HepG2 (cell line): ENCODE results near the gene TMEM218. TPM values are rescaled to one million over a fixed set of nuclear protein-coding genes. Genes with fewer than 3 reads are reported as not detected.

Experiments used
- PHF20 ChIP-seq: sonication (generic); formaldehyde crosslinking; IDR thresholded peaks from 2 replicates; pipeline ENCODE4 v1.5.0; 2020; ENCODE audit warnings: mild to moderate bottlenecking, missing genetic modification reagents
- ZBTB2 ChIP-seq: sonication (generic); formaldehyde crosslinking; IDR thresholded peaks from 2 replicates; pipeline ENCODE4 v1.8.0; 2022; ENCODE audit warnings: low read depth, missing genetic modification reagents
- ZNF766 ChIP-seq: sonication (generic); formaldehyde crosslinking; IDR thresholded peaks from 2 replicates; pipeline ENCODE4 v1.5.0; 2020; ENCODE audit warnings: missing genetic modification reagents, borderline replicate concordance
- polyA plus RNA-seq, 8 experiments: library from polyadenylated mRNA; depleted of rRNA in 3 of 8; stranded (reverse) in 7 of 8; unstranded in 1 of 8; fragments of >200 nt; fragmentation: Illumina TruSeq in 4 of 8; extraction: Trizol in 4 of 8; gene quantifications; 2 replicates each; pipeline versions ENCODE4 v1.2.1 to v1.2.3, GENCODE V29; 2011 to 2016; ENCODE audit warnings: low read depth in 4 of 8, missing spikeins in 1 of 8, mixed read lengths in 1 of 8; ENCODE audit not compliant: insufficient read depth in 1 of 8
- total RNA-seq, 5 experiments: library from RNA; depleted of rRNA; stranded (reverse); fragments of >200 nt; fragmentation: Illumina TruSeq; extraction: Trizol; gene quantifications; 2 replicates each; pipeline ENCODE4 v1.2.3, GENCODE V29; 2016; ENCODE audit warnings: low read depth in 1 of 5
- TF ChIP-seq, protein P1 (sequence below): sonication (generic); formaldehyde crosslinking; IDR thresholded peaks from one replicate; pipeline ENCODE4 v1.5.1; 2020; ENCODE audit warnings: mild to moderate bottlenecking, missing genetic modification reagents; ENCODE audit errors: not compliant biosample characterization
- TF ChIP-seq, protein P2 (sequence below): sonication (generic); formaldehyde crosslinking; IDR thresholded peaks from 2 replicates; pipeline ENCODE4 v1.5.0; 2020; ENCODE audit warnings: mild to moderate bottlenecking, missing genetic modification reagents, borderline replicate concordance
- TF ChIP-seq, protein P3 (sequence below): sonication (generic); formaldehyde crosslinking; IDR thresholded peaks from 2 replicates; pipeline ENCODE4 v1.4.0; 2020; ENCODE audit warnings: missing genetic modification reagents
- TF ChIP-seq, protein P4 (sequence below): sonication (generic); formaldehyde crosslinking; conservative IDR thresholded peaks from 2 replicates; pipeline ENCODE4 v1.4.0; 2020; ENCODE audit warnings: missing genetic modification reagents

Gene TMEM218
- total and polyA plus RNA-seq, 2 of the 13 experiments (the other 11 are each of a cell fraction or from before 2014, with no cell fraction given): 11.8 to 14.0 TPM

- TF ChIP-seq, protein P1, sequence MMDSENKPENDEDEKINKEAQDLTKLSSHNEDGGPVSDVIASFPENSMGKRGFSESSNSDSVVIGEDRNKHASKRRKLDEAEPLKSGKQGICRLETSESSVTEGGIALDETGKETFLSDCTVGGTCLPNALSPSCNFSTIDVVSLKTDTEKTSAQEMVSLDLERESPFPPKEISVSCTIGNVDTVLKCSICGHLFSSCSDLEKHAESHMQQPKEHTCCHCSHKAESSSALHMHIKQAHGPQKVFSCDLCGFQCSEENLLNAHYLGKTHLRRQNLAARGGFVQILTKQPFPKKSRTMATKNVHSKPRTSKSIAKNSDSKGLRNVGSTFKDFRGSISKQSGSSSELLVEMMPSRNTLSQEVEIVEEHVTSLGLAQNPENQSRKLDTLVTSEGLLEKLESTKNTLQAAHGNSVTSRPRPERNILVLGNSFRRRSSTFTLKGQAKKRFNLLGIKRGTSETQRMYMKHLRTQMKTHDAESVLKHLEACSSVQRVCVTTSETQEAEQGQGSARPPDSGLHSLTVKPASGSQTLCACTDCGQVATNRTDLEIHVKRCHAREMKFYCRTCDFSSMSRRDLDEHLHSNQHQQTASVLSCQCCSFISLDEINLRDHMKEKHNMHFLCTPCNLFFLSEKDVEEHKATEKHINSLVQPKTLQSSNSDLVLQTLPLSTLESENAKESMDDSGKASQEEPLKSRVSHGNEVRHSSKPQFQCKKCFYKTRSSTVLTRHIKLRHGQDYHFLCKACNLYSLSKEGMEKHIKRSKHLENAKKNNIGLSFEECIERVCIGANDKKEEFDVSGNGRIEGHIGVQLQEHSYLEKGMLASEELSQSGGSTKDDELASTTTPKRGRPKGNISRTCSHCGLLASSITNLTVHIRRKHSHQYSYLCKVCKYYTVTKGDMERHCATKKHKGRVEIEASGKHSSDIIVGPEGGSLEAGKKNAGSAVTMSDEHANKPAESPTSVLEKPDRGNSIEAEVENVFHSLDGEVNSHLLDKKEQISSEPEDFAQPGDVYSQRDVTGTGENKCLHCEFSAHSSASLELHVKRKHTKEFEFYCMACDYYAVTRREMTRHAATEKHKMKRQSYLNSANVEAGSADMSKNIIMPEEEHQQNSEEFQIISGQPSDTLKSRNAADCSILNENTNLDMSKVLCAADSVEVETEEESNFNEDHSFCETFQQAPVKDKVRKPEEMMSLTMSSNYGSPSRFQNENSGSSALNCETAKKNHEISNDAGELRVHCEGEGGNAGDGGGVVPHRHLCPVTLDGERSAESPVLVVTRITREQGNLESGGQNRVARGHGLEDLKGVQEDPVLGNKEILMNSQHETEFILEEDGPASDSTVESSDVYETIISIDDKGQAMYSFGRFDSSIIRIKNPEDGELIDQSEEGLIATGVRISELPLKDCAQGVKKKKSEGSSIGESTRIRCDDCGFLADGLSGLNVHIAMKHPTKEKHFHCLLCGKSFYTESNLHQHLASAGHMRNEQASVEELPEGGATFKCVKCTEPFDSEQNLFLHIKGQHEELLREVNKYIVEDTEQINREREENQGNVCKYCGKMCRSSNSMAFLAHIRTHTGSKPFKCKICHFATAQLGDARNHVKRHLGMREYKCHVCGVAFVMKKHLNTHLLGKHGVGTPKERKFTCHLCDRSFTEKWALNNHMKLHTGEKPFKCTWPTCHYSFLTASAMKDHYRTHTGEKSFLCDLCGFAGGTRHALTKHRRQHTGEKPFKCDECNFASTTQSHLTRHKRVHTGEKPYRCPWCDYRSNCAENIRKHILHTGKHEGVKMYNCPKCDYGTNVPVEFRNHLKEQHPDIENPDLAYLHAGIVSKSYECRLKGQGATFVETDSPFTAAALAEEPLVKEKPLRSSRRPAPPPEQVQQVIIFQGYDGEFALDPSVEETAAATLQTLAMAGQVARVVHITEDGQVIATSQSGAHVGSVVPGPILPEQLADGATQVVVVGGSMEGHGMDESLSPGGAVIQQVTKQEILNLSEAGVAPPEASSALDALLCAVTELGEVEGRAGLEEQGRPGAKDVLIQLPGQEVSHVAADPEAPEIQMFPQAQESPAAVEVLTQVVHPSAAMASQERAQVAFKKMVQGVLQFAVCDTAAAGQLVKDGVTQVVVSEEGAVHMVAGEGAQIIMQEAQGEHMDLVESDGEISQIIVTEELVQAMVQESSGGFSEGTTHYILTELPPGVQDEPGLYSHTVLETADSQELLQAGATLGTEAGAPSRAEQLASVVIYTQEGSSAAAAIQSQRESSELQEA (CRISPR knock-in tag): no peak
- TF ChIP-seq, protein P2, sequence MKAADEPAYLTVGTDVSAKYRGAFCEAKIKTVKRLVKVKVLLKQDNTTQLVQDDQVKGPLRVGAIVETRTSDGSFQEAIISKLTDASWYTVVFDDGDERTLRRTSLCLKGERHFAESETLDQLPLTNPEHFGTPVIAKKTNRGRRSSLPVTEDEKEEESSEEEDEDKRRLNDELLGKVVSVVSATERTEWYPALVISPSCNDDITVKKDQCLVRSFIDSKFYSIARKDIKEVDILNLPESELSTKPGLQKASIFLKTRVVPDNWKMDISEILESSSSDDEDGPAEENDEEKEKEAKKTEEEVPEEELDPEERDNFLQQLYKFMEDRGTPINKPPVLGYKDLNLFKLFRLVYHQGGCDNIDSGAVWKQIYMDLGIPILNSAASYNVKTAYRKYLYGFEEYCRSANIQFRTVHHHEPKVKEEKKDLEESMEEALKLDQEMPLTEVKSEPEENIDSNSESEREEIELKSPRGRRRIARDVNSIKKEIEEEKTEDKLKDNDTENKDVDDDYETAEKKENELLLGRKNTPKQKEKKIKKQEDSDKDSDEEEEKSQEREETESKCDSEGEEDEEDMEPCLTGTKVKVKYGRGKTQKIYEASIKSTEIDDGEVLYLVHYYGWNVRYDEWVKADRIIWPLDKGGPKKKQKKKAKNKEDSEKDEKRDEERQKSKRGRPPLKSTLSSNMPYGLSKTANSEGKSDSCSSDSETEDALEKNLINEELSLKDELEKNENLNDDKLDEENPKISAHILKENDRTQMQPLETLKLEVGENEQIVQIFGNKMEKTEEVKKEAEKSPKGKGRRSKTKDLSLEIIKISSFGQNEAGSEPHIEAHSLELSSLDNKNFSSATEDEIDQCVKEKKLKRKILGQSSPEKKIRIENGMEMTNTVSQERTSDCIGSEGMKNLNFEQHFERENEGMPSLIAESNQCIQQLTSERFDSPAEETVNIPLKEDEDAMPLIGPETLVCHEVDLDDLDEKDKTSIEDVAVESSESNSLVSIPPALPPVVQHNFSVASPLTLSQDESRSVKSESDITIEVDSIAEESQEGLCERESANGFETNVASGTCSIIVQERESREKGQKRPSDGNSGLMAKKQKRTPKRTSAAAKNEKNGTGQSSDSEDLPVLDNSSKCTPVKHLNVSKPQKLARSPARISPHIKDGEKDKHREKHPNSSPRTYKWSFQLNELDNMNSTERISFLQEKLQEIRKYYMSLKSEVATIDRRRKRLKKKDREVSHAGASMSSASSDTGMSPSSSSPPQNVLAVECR: no peak; the same call in 1 of the 2 replicates
- TF ChIP-seq PHF20 (CRISPR knock-in tag) (0 out of 2 replicates have a peak, but pooled peaks have one; percentile 37), ZNF766 (CRISPR knock-in tag) (no peak), ZBTB2 (CRISPR knock-in tag) (no peak)
- TF ChIP-seq, protein P3, sequence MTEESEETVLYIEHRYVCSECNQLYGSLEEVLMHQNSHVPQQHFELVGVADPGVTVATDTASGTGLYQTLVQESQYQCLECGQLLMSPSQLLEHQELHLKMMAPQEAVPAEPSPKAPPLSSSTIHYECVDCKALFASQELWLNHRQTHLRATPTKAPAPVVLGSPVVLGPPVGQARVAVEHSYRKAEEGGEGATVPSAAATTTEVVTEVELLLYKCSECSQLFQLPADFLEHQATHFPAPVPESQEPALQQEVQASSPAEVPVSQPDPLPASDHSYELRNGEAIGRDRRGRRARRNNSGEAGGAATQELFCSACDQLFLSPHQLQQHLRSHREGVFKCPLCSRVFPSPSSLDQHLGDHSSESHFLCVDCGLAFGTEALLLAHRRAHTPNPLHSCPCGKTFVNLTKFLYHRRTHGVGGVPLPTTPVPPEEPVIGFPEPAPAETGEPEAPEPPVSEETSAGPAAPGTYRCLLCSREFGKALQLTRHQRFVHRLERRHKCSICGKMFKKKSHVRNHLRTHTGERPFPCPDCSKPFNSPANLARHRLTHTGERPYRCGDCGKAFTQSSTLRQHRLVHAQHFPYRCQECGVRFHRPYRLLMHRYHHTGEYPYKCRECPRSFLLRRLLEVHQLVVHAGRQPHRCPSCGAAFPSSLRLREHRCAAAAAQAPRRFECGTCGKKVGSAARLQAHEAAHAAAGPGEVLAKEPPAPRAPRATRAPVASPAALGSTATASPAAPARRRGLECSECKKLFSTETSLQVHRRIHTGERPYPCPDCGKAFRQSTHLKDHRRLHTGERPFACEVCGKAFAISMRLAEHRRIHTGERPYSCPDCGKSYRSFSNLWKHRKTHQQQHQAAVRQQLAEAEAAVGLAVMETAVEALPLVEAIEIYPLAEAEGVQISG (CRISPR knock-in tag): peak; percentile 46
- TF ChIP-seq, protein P4, sequence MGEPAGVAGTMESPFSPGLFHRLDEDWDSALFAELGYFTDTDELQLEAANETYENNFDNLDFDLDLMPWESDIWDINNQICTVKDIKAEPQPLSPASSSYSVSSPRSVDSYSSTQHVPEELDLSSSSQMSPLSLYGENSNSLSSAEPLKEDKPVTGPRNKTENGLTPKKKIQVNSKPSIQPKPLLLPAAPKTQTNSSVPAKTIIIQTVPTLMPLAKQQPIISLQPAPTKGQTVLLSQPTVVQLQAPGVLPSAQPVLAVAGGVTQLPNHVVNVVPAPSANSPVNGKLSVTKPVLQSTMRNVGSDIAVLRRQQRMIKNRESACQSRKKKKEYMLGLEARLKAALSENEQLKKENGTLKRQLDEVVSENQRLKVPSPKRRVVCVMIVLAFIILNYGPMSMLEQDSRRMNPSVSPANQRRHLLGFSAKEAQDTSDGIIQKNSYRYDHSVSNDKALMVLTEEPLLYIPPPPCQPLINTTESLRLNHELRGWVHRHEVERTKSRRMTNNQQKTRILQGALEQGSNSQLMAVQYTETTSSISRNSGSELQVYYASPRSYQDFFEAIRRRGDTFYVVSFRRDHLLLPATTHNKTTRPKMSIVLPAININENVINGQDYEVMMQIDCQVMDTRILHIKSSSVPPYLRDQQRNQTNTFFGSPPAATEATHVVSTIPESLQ: no peak
Measured at GRCh38 chr11:125123947-125124617, 12.7 kb upstream of the TMEM218 start (continued).
